HG03045 (cell line): ENCODE results near the gene ARHGEF3.
"Not testable (repeated sequence)": the region's sequence is repeated elsewhere in the genome, so short reads cannot be mapped to it uniquely, and the experiment has no call there.

Source experiments
- ATAC-seq: cut with Tn5 transposase; IDR thresholded peaks from one replicate; pipeline ENCODE4 v1.9.1; 2021; ENCODE audit warnings: mild to moderate bottlenecking, moderate library complexity; ENCODE audit not compliant: unreplicated experiment

ARHGEF3 gene

GRCh38 chr3:56773986-56774385, 27.8 kb downstream of the ARHGEF3 start:
- no peak for ATAC-seq

- ATAC-seq: no peak
These were observed 28.5 kb downstream of the ARHGEF3 start for GRCh38 chr3:56772952-56773938.

GRCh38 chr3:56771376-56771775, 30.4 kb downstream of the ARHGEF3 start:
- ATAC-seq: no peak

- no peak for ATAC-seq
These were observed 32.5 kb downstream of the ARHGEF3 start for GRCh38 chr3:56769116-56769707.

- no peak for ATAC-seq
These were observed 36.7 kb downstream of the ARHGEF3 start for GRCh38 chr3:56764904-56765547.

GRCh38 chr3:56764184-56764583, 37.6 kb downstream of the ARHGEF3 start:
- ATAC-seq: no peak

GRCh38 chr3:56763233-56763632, 38.5 kb downstream of the ARHGEF3 start:
- ATAC-seq: no peak

- no peak for ATAC-seq
These were observed 39.0 kb downstream of the ARHGEF3 start for GRCh38 chr3:56762718-56763117.

- no peak for ATAC-seq
These were observed 39.7 kb downstream of the ARHGEF3 start for GRCh38 chr3:56761887-56762651.

GRCh38 chr3:56761023-56761422, 40.7 kb downstream of the ARHGEF3 start:
- ATAC-seq: no peak

- ATAC-seq: no peak
These were observed 42.2 kb downstream of the ARHGEF3 start for GRCh38 chr3:56759532-56759931.

- peak; percentile 55 for ATAC-seq
These were observed 43.2 kb downstream of the ARHGEF3 start for GRCh38 chr3:56758539-56758981.

- not testable (repeated sequence) for ATAC-seq
These were observed 43.7 kb downstream of the ARHGEF3 start for GRCh38 chr3:56758042-56758441.

- no peak for ATAC-seq
These were observed 46.9 kb downstream of the ARHGEF3 start for GRCh38 chr3:56754741-56755417.

GRCh38 chr3:56753206-56753820, 48.4 kb downstream of the ARHGEF3 start:
- ATAC-seq: peak; percentile 83

GRCh38 chr3:56751056-56751707, 50.6 kb downstream of the ARHGEF3 start:
- ATAC-seq: no peak

- no peak for ATAC-seq
These were observed 53.0 kb downstream of the ARHGEF3 start for GRCh38 chr3:56748663-56749231.

GRCh38 chr3:56747150-56747549, 54.6 kb downstream of the ARHGEF3 start:
- ATAC-seq: no peak

- no peak for ATAC-seq
These were observed 57.7 kb downstream of the ARHGEF3 start for GRCh38 chr3:56744016-56744415.
